Colon (tissue), 2 donors: ENCODE results near the gene SDS.
"Not testable (repeated sequence)": the region's sequence is repeated elsewhere in the genome, so short reads cannot be mapped to it uniquely, and the experiment has no call there.

Experiments used
- FAIRE-seq: peaks from 2 replicates; lab custom pipeline; 2012; peaks lifted over from hg19 to GRCh38; lab: Jason Lieb, UNC
- donor health status: control.
- donor health status: control.

The SDS gene

DNA sequence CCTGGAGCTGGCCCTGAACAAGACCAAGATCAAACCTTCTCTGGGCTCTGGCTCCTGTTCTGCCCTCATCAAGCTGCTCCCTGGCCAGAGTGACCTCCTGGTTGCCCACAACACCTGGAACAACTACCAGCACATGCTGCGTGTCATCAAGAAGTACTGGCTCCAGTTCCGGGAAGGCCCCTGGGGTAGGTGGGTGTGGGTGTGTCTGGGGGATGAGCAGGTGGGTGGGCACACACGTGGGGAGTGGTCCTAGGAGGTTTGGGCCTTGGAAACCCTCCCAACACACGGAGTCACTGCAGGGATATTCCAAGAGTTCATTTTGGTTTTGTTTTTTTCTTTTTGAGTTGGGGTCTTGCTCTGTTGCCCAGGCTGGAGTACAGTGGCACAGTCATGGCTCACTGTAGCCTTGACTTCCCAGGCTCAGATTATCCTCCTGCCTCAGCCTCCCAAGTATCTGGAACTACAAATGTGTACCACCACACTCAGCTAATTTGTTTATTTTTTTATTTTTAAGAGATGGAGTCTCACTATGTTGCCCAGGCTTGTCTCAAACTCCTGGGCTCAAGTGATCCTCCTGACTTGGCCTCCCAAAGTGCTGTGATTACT lies 28.8 kb downstream of the SDS start:
- FAIRE-seq, result no peak

GRCh38 chr12:113373969-113374368 lies 29.7 kb downstream of the SDS start:
- no peak for FAIRE-seq

DNA sequence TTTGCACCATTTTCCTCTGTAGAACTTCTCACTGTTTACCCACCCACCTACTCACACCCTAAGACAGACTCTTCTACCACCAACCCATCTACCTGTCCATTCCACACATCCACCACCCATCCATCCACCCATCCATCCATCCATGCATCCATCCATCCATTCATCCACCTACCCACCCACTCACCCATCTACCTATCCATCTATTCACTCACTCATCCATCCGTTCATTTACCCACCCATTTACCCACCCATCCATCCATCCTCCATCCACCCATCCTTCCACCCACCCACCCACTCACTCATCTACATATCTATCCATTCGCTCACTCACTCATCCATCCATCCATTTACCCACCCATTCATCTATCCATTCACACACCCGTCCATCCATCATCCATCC lies 30.2 kb downstream of the SDS start:
- FAIRE-seq, result no peak

GRCh38 chr12:113372371-113372770 lies 31.3 kb downstream of the SDS start:
- FAIRE-seq, result no peak

- FAIRE-seq, result no peak
Measured at GRCh38 chr12:113371808-113372207, 31.9 kb downstream of the SDS start.

DNA sequence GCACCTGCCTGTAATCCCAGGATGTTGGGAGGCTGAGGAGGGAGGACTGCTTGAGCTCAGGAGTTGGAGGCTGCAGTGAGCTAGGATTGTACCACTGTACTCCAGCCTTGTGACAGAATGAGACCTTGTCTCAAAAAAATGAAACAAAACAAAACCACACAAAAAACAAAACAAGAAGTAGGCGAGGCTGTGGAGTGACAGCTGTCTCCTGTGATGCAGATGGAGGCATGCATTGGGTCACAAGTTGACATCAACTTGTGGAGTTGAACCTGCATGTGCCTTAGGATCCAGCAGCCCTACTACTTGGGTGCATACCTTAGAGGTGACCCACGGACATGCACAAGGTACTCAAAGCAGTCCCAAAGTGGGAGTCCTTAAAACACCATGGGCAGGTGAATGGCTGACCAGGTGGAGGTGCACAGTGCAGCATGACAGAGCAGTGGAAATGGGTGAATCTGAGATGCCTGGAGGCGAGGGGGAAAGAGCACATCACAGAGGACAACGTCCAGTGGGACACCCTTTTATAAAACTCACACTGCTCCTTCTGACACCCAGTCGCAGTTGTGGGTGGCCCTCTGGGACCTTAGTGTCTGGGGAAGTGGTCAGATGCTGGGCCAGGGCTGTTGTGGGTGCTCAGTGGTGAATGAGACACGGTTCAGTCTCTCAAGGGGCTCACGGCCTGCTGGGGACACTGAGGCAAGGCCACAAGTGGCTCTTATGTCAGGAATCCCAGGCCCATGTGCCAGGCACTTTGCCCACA lies 32.6 kb downstream of the SDS start:
- no peak for FAIRE-seq

DNA sequence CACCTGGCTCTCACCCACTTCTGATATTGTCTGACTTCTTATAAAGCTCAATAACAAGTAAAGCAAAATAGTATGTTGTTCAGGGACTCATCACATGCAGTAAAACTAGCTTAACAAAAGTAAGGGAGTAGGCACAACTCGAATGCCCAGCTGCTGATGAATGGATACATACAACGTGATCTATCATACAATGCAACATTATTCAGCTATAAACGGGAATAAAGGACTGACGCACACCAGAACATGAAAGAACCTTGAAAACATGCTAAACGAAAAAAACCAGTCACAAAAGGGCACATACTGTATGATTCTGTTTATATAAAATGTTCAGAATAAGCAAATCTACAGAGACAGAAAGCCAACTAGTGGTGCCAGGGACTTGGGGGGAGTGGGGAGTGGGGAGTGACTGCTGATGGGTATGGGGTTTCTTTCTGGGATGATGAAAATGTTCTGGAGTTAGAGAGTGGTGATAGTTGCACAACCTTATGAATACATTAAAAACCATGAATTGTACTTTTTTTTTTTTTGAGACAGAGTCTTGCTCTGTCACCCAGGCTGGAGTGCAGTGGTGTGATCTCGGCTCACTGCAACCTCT lies 34.2 kb downstream of the SDS start:
- FAIRE-seq, result no peak

GRCh38 chr12:113368331-113368730 lies 35.4 kb downstream of the SDS start:
- no peak for FAIRE-seq

- no peak for FAIRE-seq
Measured at GRCh38 chr12:113366827-113367226, 36.9 kb downstream of the SDS start.

DNA sequence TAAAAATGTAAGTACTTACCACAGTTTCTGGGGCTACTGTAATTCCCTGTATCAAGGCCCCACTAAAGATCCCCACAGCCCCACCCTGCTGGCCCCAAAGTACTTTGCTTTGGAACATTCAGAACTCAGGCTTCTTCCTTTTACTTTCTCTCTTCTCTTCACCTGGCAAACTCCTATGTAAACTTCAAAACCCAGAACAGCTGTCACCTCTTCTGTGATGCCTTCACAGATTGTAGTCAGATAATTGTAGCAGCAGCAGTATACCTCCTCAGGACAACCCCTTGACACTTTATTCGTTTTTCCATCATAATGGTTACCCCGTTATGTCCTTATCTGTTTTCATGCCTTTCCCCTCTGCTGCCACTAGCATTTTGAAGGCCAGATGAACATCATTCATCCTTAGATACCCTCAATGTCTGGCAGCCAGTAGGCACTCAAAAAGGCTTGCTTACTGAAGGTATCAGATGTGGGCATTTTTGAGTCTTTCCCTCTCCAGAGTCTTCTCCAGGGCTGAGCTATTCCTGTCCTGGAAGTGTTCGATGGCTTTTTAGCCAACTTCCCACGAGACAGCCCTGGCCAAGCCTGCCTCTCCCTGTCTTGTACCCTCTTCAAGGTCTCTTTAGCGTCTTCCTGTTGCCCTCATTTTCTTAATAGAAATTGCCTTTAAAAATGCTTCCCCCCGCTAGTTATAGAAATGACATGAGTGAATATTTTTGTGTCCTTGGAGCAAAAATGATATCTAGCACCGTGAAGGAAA lies 37.9 kb downstream of the SDS start:
- no peak for FAIRE-seq

- FAIRE-seq, result no peak
Measured at GRCh38 chr12:113364698-113365097, 39.0 kb downstream of the SDS start.

DNA sequence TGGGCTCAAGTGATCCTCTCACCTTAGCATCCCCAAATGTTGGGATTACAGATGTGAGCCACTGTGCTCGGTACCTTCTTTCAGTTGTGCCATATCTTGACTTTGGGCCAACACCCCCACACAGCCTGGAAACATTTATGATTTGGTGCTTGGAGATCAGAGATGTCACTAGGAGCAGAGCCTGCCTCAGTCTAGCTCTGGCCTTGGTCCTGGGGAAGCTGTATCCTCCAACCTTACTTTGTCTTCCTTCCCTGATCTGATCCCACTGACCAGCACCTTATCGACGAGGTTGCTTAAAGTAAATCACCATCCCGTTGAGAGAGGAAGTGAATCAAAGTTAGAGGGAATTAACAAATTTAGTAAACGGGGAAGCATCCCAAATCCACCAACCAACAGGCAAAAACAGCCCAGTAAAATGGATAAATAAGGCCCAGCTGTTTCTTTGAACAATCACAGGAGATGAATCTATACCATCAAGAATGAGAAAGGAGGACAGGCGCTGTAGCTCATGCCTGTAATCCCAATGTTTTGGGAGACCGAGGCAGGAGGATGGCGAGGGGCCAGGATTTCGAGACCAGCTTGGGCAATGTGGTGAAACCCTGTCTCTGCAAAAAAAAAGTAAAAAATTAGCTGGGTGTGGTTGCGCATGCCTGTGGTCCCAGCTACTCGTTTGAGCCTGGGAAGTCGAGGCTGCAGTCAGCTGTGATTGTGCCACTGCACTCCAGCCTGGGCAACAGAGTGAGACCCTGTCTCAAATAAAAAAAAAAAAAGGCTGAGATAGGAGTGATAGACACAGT lies 41.9 kb downstream of the SDS start:
- no peak for FAIRE-seq

- FAIRE-seq, result no peak
Measured at GRCh38 chr12:113359939-113360748, 43.5 kb downstream of the SDS start.

- no peak for FAIRE-seq
Measured at GRCh38 chr12:113359133-113359938, 44.4 kb downstream of the SDS start.

GRCh38 chr12:113358381-113359132 lies 45.1 kb downstream of the SDS start, which contains the start of gene PLBD2:
PLBD2 (plus strand) TSS chr12:113358587; CDS start chr12:113358601, 14 bp downstream.
- FAIRE-seq, result no peak

DNA sequence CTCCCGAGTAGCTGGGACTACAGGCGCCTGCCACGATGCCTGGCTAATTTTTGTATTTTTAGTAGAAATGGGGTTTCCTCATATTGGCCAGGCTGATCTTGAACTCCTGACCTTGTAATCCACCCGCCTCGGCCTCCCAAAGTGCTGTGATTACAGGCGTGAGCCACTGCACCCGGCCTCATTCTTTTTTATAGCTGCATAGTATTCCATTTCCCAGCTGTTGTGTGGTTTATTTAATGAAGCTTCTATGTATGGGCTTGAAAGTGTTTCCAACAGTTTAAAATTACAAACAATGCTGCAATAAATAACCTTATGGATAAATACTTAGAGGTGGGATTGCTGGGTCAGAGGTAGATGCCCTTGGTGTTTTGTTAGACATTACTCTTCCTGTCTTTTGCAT lies 49.5 kb downstream of the SDS start:
- FAIRE-seq, result not testable (repeated sequence)

- FAIRE-seq, result no peak
Measured at GRCh38 chr12:113351089-113351488, 52.6 kb downstream of the SDS start.

- FAIRE-seq, result no peak
Measured at GRCh38 chr12:113348849-113349536, 54.7 kb downstream of the SDS start.

GRCh38 chr12:113347892-113348291 lies 55.8 kb downstream of the SDS start:
- FAIRE-seq, result no peak
